Limb (tissue), 2 donors: Measurements from ENCODE around the gene FSTL4.
A peak's percentile ranks its signal among the peaks of the same experiment; 100 is the strongest.

Experiments
- DNase-seq, 2 donors: peaks; one replicate each; pipeline ENCODE4 v3.0.0-alpha.2; 2016; ENCODE audit errors: extremely low spot score in 2 of 2

The FSTL4 gene

GRCh38 chr5:133611357-133612248 is 738 bp downstream of the FSTL4 start:
- DNase-seq, result peak in 1 of 2 donors; percentile 62

- DNase-seq, result peak; percentile 65 to 79
Observed at GRCh38 chr5:133610489-133611356, 1.6 kb downstream of the FSTL4 start.

- DNase-seq, result no peak
Observed at GRCh38 chr5:133607451-133607850, 4.9 kb downstream of the FSTL4 start.

DNA sequence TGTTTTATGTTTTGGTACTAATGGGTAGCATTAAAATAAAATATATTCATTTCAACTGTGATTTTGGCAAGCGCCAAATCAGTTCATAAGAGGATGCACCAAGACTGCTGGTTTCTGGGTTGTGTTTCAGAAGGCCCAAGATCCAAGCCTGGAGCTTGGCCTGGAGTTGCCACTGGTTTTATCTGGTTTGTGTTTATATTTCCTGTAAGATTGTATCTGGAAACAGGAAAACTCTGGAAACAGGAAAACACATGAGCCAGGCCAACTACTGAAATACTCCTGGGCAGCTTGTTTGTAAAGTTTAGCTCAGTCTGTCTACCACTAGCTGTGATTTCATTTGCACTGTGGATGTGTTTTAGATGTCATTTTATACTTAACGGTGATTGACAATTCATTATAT is 5.5 kb downstream of the FSTL4 start:
- DNase-seq, result no peak

GRCh38 chr5:133605323-133605722 is 7.0 kb downstream of the FSTL4 start:
- DNase-seq, result no peak

DNA sequence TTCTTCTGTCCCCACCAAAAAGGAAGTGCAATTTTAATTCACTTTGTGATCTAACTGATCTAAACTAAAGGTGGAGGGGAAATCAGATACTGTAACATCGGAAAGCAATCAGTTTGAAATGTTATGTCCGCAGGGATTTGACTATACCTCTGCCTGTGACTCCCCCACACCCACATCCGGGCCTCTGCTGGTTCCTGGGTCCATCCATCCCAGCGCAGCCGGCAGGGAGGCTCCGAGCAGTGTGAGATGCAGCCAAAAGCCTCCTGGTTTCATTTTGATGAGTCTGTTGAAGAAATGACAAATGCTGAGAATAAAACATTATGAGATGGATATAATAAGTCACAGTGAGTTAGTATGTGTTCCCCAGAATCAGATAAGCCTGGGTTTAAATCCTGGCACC is 8.6 kb downstream of the FSTL4 start:
- no peak for DNase-seq

- no peak for DNase-seq
Observed at GRCh38 chr5:133602835-133603380, 9.4 kb downstream of the FSTL4 start.

- DNase-seq, result no peak
Observed at GRCh38 chr5:133599600-133599999, 12.7 kb downstream of the FSTL4 start.

DNA sequence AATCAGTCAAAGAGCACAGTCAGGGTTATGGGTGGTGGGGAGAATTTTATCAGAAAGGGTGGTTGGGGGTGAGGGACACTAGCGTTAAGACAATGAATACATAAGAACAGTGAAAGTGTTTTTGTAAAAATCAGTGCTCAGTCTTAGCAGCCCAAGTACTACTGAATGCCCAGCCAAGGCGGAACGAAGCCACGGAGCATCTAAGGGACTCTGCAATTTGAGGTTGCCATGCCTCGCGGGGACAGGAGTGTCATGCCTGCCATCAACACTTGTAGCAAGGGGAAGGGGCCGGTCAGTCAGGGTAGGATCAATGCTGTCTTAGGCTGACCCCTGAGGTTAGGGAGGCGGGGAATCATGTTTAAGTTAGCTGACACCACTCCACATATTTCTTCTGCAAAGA is 13.3 kb downstream of the FSTL4 start:
- no peak for DNase-seq

- DNase-seq, result no peak
Observed at GRCh38 chr5:133596049-133596448, 16.3 kb downstream of the FSTL4 start.

- DNase-seq, result no peak
Observed at GRCh38 chr5:133595465-133595864, 16.9 kb downstream of the FSTL4 start.

DNA sequence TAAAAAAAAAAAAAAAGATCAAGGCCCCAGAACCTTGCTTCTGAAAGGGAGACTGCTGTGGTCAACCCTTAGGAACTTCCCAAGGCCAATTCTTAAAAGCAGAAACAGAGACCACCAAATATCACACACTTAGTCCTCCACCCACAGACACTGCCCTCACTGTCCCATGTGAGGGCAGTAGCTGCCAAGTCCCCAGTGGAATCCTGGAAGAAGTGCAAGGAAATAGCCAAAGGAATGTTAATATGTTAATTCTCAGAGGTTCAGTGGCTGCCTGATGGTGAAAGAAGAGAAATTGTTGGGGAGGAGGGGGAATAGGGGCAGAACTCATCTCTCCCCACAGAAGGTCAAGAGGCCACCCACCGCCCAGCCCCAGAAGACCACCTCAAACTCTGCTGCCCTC is 23.1 kb downstream of the FSTL4 start:
- no peak for DNase-seq

GRCh38 chr5:133582971-133583370 is 29.4 kb downstream of the FSTL4 start:
- DNase-seq, result no peak

DNA sequence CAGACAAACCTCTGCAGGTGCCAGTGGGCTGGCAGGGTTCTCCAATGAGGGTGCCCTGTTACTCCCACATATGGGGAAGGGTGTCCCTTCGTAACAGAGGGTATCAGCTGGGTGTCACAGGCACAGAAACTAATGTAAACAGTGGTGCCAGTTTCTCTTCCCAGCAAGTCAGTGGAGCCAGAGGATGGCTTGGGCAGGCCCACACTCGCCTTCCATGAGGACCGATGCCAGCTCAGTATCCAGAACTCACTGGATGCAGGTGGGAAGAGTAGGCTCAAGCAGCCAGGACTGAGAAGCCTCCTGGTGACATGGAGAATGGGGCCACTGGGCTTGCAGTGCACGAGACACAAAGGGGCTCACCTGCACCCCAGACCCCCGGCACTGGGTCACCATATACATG is 30.4 kb downstream of the FSTL4 start:
- no peak for DNase-seq

DNA sequence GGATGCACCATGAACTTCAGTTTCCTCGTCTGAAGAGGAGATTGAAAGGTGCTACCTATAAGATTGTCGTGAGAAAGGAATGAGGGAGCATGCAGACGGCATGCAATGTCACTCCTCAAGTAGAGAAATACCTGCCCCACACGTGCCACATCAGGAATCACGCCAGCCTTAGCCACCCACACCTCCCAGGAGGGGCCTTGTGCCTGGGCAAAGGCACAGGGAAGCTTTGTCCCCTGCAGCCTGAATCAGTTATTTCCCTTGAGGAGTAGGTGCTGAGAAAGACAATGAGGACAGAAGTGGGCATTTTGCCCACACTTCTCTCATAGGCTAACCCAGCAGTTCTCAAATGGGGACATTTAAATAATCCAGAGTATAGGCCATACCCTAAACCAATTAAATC is 31.0 kb downstream of the FSTL4 start:
- no peak for DNase-seq

GRCh38 chr5:133580618-133581017 is 31.7 kb downstream of the FSTL4 start:
- no peak for DNase-seq

DNA sequence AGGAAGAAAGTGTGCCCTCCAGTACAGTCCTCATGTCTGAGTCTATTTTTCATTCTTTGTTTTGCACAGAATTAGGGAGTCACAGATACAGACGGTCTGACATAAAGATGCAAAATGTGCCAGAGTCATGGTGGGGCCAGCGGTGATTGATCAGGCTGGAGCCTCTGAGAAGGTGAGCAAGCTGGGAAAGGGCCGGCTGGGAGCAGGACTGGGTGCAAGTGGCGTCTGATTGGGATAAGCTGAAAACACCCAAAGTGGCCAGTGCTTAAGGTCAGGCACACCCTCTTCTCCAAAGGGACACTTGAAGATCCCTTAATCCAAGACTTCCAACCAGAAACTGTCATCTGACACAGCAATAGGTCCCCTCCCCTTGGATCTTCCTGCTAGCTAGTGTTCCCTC is 32.6 kb downstream of the FSTL4 start:
- no peak for DNase-seq

GRCh38 chr5:133569347-133569746 is 43.0 kb downstream of the FSTL4 start:
- DNase-seq, result peak in 1 of 2 donors; percentile 3

- peak; percentile 50 to 70 for DNase-seq
Observed at GRCh38 chr5:133565993-133566392, 46.3 kb downstream of the FSTL4 start.

DNA sequence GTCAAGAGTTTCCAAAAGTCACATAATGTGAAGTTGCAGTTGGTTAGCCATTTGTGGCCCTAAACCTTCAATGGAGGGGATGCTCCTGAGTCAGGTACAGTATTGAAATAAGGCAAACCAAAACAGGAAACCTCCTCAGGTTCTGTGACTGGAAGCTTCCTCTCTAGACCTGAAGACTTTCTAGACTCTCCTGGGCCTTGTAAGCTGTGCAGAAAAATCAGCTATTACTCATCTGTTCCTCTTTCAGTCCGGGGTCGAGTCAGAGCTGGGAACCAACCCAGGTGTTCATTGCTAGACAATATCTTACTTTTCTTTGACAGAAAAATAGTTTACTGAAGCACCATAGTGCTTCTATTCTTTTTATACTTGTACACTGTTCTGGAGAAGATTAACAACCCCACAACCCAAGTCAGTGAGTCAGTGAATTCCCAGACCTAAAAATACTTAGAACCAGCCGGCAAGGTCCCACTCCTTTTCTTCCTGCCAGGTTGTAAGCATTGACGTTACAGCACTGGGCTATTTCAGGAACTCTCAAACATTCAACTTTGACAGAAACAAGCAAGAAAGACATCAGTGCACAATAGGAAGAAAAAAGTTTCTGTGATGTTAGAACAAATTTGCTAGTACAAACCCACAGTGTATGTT is 47.3 kb downstream of the FSTL4 start:
- no peak for DNase-seq

DNA sequence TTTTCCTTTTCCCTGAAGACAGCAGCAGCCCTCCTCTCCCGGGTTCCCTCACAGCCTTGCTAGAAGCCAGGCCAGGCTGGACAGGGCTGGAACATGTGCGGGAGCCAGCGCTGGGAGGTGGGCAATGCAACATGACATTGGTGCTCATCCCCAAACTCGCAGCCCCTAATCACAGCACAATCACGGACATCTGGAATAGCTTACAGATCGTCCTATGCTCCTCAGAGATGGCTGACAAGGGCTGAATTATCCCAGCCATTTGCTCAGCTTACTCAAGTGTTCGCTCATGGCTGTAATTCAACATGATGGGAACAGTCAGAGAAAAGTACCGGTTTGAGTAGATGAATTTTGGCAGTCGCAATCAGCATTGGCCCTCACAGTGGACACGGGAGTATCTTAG is 49.8 kb downstream of the FSTL4 start:
- DNase-seq, result no peak

DNA sequence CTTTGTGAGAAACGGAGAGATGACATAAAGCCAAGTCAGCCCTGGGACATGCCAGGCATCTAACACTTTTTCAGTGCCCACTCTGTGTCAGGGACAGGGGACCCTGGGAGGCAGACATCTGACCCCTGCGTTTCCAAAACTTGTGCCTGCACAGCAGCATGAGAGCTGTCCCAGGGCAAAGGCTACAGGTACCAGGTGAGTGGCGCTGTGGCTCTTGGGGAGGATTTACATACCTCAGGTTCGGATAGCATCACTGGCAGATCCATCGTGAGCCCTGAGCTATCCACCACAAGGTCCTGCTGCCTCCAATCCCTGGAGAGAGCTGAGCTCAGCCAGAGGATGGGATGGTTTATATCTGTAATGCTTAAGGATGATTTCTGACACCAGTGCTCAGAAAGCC is 52.4 kb downstream of the FSTL4 start:
- no peak for DNase-seq
